CD4-positive, alpha-beta T cell treated with Interleukin-17A for 4 hours (primary cell): ENCODE measurements around the gene SRD5A2.

ENCODE experiments used
- DNase-seq: peaks from one replicate; pipeline ENCODE4 v3.0.0-alpha.2; 2020; ENCODE audit warnings: mixed read lengths

SRD5A2 gene

GRCh38 chr2:31580321-31581117 lies at the start of gene SRD5A2:
Gene SRD5A2, minus strand, starts transcription at chr2:31580938. Its CDS starts 38 bp downstream, at chr2:31580900.
- no peak for DNase-seq

GRCh38 chr2:31606509-31606908 lies 25.8 kb upstream of the SRD5A2 start:
- DNase-seq, result no peak

GRCh38 chr2:31598694-31599093 lies 18.0 kb upstream of the SRD5A2 start:
- no peak for DNase-seq

- DNase-seq, result no peak
Measured at GRCh38 chr2:31586230-31586629, 5.5 kb upstream of the SRD5A2 start.

- DNase-seq, result no peak
Measured at GRCh38 chr2:31581124-31581795, 522 bp upstream of the SRD5A2 start.

GRCh38 chr2:31579996-31580320 lies 780 bp downstream of the SRD5A2 start:
- DNase-seq, result no peak

GRCh38 chr2:31578316-31578715 lies 2.4 kb downstream of the SRD5A2 start:
- DNase-seq, result no peak

GRCh38 chr2:31577143-31577542 lies 3.6 kb downstream of the SRD5A2 start:
- DNase-seq, result no peak

- no peak for DNase-seq
Measured at GRCh38 chr2:31568585-31569201, 12.0 kb downstream of the SRD5A2 start.

- DNase-seq, result no peak
Measured at GRCh38 chr2:31567679-31568078, 13.1 kb downstream of the SRD5A2 start.

- DNase-seq, result no peak
Measured at GRCh38 chr2:31563273-31563839, 17.4 kb downstream of the SRD5A2 start.

GRCh38 chr2:31561823-31562222 lies 18.9 kb downstream of the SRD5A2 start:
- DNase-seq, result no peak

- no peak for DNase-seq
Measured at GRCh38 chr2:31558401-31559295, 22.1 kb downstream of the SRD5A2 start.

- no peak for DNase-seq
Measured at GRCh38 chr2:31556940-31557339, 23.8 kb downstream of the SRD5A2 start.

- DNase-seq, result no peak
Measured at GRCh38 chr2:31555967-31556706, 24.6 kb downstream of the SRD5A2 start.

- DNase-seq, result no peak
Measured at GRCh38 chr2:31553362-31553761, 27.4 kb downstream of the SRD5A2 start.

GRCh38 chr2:31547485-31547884 lies 33.3 kb downstream of the SRD5A2 start:
- DNase-seq, result no peak

GRCh38 chr2:31541853-31542252 lies 38.9 kb downstream of the SRD5A2 start:
- DNase-seq, result no peak

- DNase-seq, result no peak
Measured at GRCh38 chr2:31539505-31539904, 41.2 kb downstream of the SRD5A2 start.

- no peak for DNase-seq
Measured at GRCh38 chr2:31535768-31536167, 45.0 kb downstream of the SRD5A2 start.

GRCh38 chr2:31534636-31535035 lies 46.1 kb downstream of the SRD5A2 start:
- no peak for DNase-seq

- DNase-seq, result no peak
Measured at GRCh38 chr2:31533036-31533435, 47.7 kb downstream of the SRD5A2 start.
